ENCODE data around the gene GPR3. TPM values are rescaled to one million over a fixed set of nuclear protein-coding genes. Genes with fewer than 3 reads are reported as not detected.
A peak's percentile ranks its signal among the peaks of the same experiment; 100 is the strongest.

Gene GPR3
- polyA plus RNA-seq (ENCODE audit: insufficient read length in 4 of 4): 1 to 10 TPM in 2 of 4 donors, under 1 TPM in 2; 0.88 to 1.2 (median 1.0) TPM

GRCh38 chr1:27392096-27392777 is at the start of gene GPR3:
GPR3 (plus strand) TSS chr1:27392622; CDS start chr1:27393799, 1,177 bp downstream.
- peak in 1 of 4 donors; percentile 76 for DNase-seq (ENCODE audit: low read depth in 4 of 4, low spot score in 2 of 4)

GRCh38 chr1:27342778-27343638 is 49.4 kb upstream of the GPR3 start:
- no peak for DNase-seq (ENCODE audit: low read depth in 4 of 4, low spot score in 2 of 4)

GRCh38 chr1:27343639-27344025 is 48.8 kb upstream of the GPR3 start:
- DNase-seq (ENCODE audit: low read depth in 4 of 4, low spot score in 2 of 4): no peak

GRCh38 chr1:27345272-27345671 is 47.1 kb upstream of the GPR3 start:
- no peak for DNase-seq (ENCODE audit: low read depth in 4 of 4, low spot score in 2 of 4)

GRCh38 chr1:27346357-27346756 is 46.1 kb upstream of the GPR3 start:
- DNase-seq (ENCODE audit: low read depth in 4 of 4, low spot score in 2 of 4): no peak

GRCh38 chr1:27346991-27347624 is 45.3 kb upstream of the GPR3 start:
- DNase-seq (ENCODE audit: low read depth in 4 of 4, low spot score in 2 of 4): no peak

- DNase-seq (ENCODE audit: low read depth in 4 of 4, low spot score in 2 of 4): no peak
These were observed 43.3 kb upstream of the GPR3 start for GRCh38 chr1:27348861-27349783.

- peak in 1 of 4 donors; percentile 59 for DNase-seq (ENCODE audit: low read depth in 4 of 4, low spot score in 2 of 4)
These were observed 42.4 kb upstream of the GPR3 start for GRCh38 chr1:27349784-27350662.

- DNase-seq (ENCODE audit: low read depth in 4 of 4, low spot score in 2 of 4): no peak
These were observed 41.5 kb upstream of the GPR3 start for GRCh38 chr1:27350663-27351540.

GRCh38 chr1:27351541-27352107 is 40.8 kb upstream of the GPR3 start:
- no peak for DNase-seq (ENCODE audit: low read depth in 4 of 4, low spot score in 2 of 4)

GRCh38 chr1:27353166-27353565 is 39.3 kb upstream of the GPR3 start:
- no peak for DNase-seq (ENCODE audit: low read depth in 4 of 4, low spot score in 2 of 4)

GRCh38 chr1:27353629-27354028 is 38.8 kb upstream of the GPR3 start:
- no peak for DNase-seq (ENCODE audit: low read depth in 4 of 4, low spot score in 2 of 4)

- DNase-seq (ENCODE audit: low read depth in 4 of 4, low spot score in 2 of 4): no peak
These were observed 36.7 kb upstream of the GPR3 start for GRCh38 chr1:27355683-27356082.

GRCh38 chr1:27356277-27356618 is 36.2 kb upstream of the GPR3 start:
- DNase-seq (ENCODE audit: low read depth in 4 of 4, low spot score in 2 of 4): no peak

- DNase-seq (ENCODE audit: low read depth in 4 of 4, low spot score in 2 of 4): no peak
These were observed 35.7 kb upstream of the GPR3 start for GRCh38 chr1:27356619-27357280.

- DNase-seq (ENCODE audit: low read depth in 4 of 4, low spot score in 2 of 4): no peak
These were observed 35.0 kb upstream of the GPR3 start for GRCh38 chr1:27357281-27358037.

All from left renal cortex interstitium (tissue), 4 donors.